SK-N-SH (cell line): Measurements from ENCODE around the gene PRDM15. TPM values are rescaled to one million over a fixed set of nuclear protein-coding genes. Genes with fewer than 3 reads are reported as not detected.

Source experiments
- CTCF ChIA-PET: fragments of 300-600, 350-600 bp; formaldehyde crosslinking; extraction: SDS; loops from one replicate; lab custom pipeline; 2021; lab: Yijun Ruan, JAX
- POLR2A ChIA-PET: fragments of 350-600 bp; sonication (Branson Sonifier 250); formaldehyde crosslinking; extraction: SDS; loops from one replicate; lab custom pipeline; 2020; ENCODE audit warnings: antibody characterized with exemption, inconsistent platforms; lab: Yijun Ruan, JAX
- DNase-seq: peaks from one replicate; pipeline ENCODE4 v3.0.0; 2012
- H2AFZ ChIP-seq: fragments of 200-600 bp; sonication (generic); 2 replicates; pipeline ENCODE4 v1.8.1; 2016; ENCODE audit warnings: antibody characterized with exemption, mild to moderate bottlenecking, low read depth
- H3F3A ChIP-seq: fragments of 200-600 bp; sonication (generic); replicated peaks from 2 replicates; pipeline ENCODE3; 2016; ENCODE audit warnings: antibody characterized with exemption, mild to moderate bottlenecking; ENCODE audit not compliant: insufficient read depth
- H3K27ac ChIP-seq, 2 experiments: fragments of 200-500 bp in 1 of 2; fragments of 200-600 bp in 1 of 2; sonication (Bioruptor generic) in 1 of 2; sonication (generic), shearing (Covaris generic) in 1 of 2; 2 replicates each; pipeline versions ENCODE4 v1.5.1 to v1.6.1; 2014 to 2016; ENCODE audit warnings: low read depth in 2 of 2, inconsistent platforms in 1 of 2, low read length in 1 of 2, mild to moderate bottlenecking in 1 of 2, mixed read lengths in 1 of 2
- H3K27me3 ChIP-seq: fragments of 200-600 bp; sonication (generic), shearing (Covaris generic); 2 replicates; pipeline ENCODE4 v1.6.1; 2016; ENCODE audit warnings: mixed run types; ENCODE audit not compliant: insufficient read depth
- H3K36me3 ChIP-seq, 2 experiments: fragments of 200-500 bp in 1 of 2; fragments of 200-600 bp in 1 of 2; sonication (Bioruptor generic) in 1 of 2; sonication (generic) in 1 of 2; replicated peaks in 1 of 2; 2 replicates each; pipeline versions ENCODE3 to v1.5.1; 2014 to 2016; ENCODE audit warnings: low read length in 1 of 2, mild to moderate bottlenecking in 1 of 2; ENCODE audit not compliant: insufficient read depth in 2 of 2, control insufficient read depth in 1 of 2
- H3K4me1 ChIP-seq, 2 experiments: fragments of 200-500 bp in 1 of 2; fragments of 200-600 bp in 1 of 2; sonication (Bioruptor generic) in 1 of 2; sonication (generic), shearing (Covaris generic) in 1 of 2; 2 replicates each; pipeline versions ENCODE4 v1.5.1 to v1.6.1; 2014 to 2016; ENCODE audit warnings: low read depth in 1 of 2, low read length in 1 of 2, mixed run types in 1 of 2; ENCODE audit not compliant: insufficient read depth in 2 of 2, control insufficient read depth in 1 of 2
- H3K4me2 ChIP-seq: fragments of 200-600 bp; sonication (generic), shearing (Covaris generic); 2 replicates; pipeline ENCODE4 v1.6.1; 2017; ENCODE audit warnings: mixed run types
- H3K4me3 ChIP-seq, 2 experiments: fragments of 200-500 bp in 1 of 2; fragments of 200-600 bp in 1 of 2; sonication (Bioruptor generic) in 1 of 2; sonication (generic), shearing (Covaris generic) in 1 of 2; 2 replicates each; pipeline versions ENCODE4 v1.5.1 to v1.8.1; 2014 to 2016; ENCODE audit warnings: low read depth in 2 of 2, inconsistent platforms in 1 of 2, low read length in 1 of 2, mild to moderate bottlenecking in 1 of 2, mixed read lengths in 1 of 2, moderate library complexity in 1 of 2
- H3K79me2 ChIP-seq: fragments of 200-600 bp; sonication (generic); 2 replicates; pipeline ENCODE4 v1.8.1; 2017; ENCODE audit warnings: mild to moderate bottlenecking; ENCODE audit not compliant: insufficient read depth
- H3K9ac ChIP-seq: fragments of 200-600 bp; sonication (generic); 2 replicates; pipeline ENCODE4 v1.6.1; 2017; ENCODE audit warnings: mixed run types
- H3K9me2 ChIP-seq: fragments of 200-600 bp; sonication (generic); 2 replicates; pipeline ENCODE4 v1.6.1; 2017; ENCODE audit warnings: mixed run types
- H3K9me3 ChIP-seq: fragments of 200-600 bp; sonication (generic); 2 replicates; pipeline ENCODE4 v1.6.1; 2017; ENCODE audit warnings: mixed run types, mild to moderate bottlenecking, moderate library complexity
- H4K20me1 ChIP-seq: fragments of 200-600 bp; sonication (generic); 2 replicates; pipeline ENCODE4 v1.6.1; 2017; ENCODE audit warnings: mild to moderate bottlenecking, mixed run types; ENCODE audit not compliant: insufficient read depth
- GABPA ChIP-seq: IDR thresholded peaks from 2 replicates; pipeline ENCODE4 v1.4.0; 2012; ENCODE audit warnings: low read depth, mild to moderate bottlenecking
- TEAD4 ChIP-seq: IDR thresholded peaks from 2 replicates; pipeline ENCODE4 v1.4.0; 2012; ENCODE audit warnings: mild to moderate bottlenecking, borderline replicate concordance; ENCODE audit not compliant: insufficient read depth
- WGBS: methylation state at CpG from one replicate; pipeline ENCODE4 v1.1.6; 2017; ENCODE audit warnings: low lambda C conversion rate; 5-methylcytosine and 5-hydroxymethylcytosine counted together
- polyA plus RNA-seq, 3 experiments: library from polyadenylated mRNA; depleted of rRNA; stranded (reverse); fragments of >200 nt; gene quantifications; 2 replicates each; pipeline ENCODE4 v1.2.3, GENCODE V29; 2012
- TF ChIP-seq, protein P1 (sequence below): fragments of 150-350 bp; IDR thresholded peaks from 2 replicates; pipeline ENCODE4 v1.6.1; 2016; ENCODE audit warnings: mild to moderate bottlenecking, low read depth, low read length

The PRDM15 gene
- polyA plus RNA-seq, 1 of the 3 experiments (the other 2 are of a cell fraction): 7.0 TPM

DNA sequence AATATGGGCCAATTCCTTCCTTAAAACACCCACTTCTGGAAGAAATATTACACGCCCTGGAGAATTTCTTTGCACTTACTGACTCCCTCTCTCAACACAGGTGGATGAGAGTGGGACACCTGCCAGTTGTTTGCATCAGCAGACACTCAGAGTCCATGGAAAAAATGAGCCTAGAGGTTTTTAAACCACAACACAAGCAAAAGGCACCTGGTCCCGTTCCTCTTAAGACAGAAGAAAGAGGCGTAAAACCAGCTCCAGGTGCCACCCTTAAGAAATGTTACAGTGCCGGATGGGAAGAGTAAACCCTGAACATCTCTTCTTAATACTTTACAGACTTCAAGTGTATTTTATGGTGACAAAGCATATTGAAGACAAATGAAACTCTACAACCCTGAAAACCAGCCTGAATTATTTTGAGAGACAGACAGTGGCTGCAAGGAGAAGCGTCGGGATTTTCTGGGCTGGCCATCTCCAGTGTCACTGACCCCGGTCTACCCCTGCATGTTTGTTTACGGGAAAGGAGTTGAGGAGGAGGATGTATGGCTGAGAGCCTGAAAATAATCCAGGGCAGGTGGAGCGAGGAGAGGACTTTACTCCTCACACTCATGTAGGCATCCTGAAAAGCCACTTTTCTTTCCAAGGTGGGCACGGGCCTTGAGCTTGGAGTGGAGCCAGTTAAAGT is 104.5 kb downstream of the PRDM15 start:
- WGBS: 54% methylated on average over 10 of the region's 10 CpGs
- Histone ChIP-seq H3K79me2 (no peaks in the 10 kb centered on the region), H3K9me3 (no peaks in the 10 kb centered on the region), H3K27ac (no peak overlapping the region), H3K4me2 (no peak overlapping the region), H2AFZ (no peak overlapping the region), H3K27me3 (no peaks in the 10 kb centered on the region), H3F3A (peaks cover under 1% of the 10 kb centered on the region), H3K36me3 (no peaks in the 10 kb centered on the region), H3K4me3 (no peak overlapping the region), H3K9ac (no peak overlapping the region), H3K4me1 (0 out of 4 replicates have a peak, but pooled peaks cover 0 to 3% of the 10 kb centered on the region in 2 experiments), H3K9me2 (no peaks in the 10 kb centered on the region), H4K20me1 (no peaks in the 10 kb centered on the region)
- ChIA-PET CTCF (interaction anchor here (0.6 to 4.4 kb wide), 3 partner anchors 15 to 164 kb away, joined by 3 to 75 read pairs (median 3); no protein-coding TSS in a partner anchor), POLR2A (no interaction called here)
- no peak for TF ChIP-seq TEAD4
- no peak for DNase-seq

DNA sequence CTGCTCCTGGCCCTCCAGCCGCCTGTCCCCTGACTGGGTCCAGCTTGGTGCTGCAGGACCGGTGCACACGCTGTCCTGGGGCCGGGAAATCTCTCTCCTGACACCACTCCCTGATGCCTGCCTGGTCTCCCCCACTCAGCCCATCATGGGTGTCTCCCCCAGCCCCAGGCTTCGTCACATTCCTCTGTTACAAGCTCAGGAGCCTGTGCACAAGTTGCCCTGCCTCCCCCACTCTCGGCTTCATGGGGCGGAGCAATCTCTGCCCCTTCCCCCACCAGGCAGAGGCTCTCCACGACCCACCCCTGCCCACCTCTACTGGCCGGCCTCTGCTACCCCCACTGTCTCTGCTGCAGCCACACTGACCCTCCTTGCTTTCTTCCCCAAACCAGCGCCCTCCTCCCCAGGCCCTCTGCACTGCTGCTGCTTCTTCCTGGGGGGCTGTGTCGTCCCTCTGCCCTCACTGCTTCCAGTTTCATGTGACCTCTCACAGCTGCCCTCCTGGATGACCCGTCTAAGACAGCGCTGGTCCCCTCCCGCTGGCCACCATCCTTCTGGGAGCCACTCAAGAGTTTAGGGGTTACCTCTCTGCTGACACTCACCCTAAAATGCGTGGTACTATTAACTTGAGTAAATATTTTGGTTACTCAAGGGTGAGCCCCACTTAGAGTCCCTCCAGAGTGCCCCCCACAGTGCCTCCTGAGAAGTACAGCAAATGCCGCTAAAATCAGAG is 106.6 kb downstream of the PRDM15 start:
- TF ChIP-seq GABPA: no peak
- WGBS: 73% methylated on average over 13 of the region's 16 CpGs
- POLR2A ChIA-PET: no interaction called here

DNA sequence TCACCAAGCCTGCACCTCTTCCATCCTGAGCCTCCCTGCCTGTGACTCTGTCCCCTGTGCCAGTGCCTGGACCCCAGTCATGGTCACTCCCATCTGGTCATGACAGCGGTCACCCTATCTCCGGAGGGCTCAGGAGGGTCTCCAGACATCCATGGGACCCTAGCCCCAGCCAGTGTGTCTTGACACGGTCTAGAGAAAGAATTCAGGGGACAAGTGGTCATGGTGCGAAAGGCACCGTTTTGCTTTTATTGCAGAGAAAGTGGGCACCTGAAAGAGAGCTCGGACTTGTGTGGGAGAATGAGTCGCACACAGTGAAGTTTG is 107.6 kb downstream of the PRDM15 start:
- H3K27me3 ChIP-seq: no peaks in the 10 kb centered on the region
- WGBS: 86% methylated on average over 7 of the region's 7 CpGs
- no peaks in the 10 kb centered on the region; the same call in 1 of the 2 replicates for H3K79me2 ChIP-seq
- POLR2A ChIA-PET: no interaction called here
- CTCF ChIA-PET: interaction anchor here (1.7 to 2.2 kb wide), 2 partner anchors 16 to 159 kb away, joined by 4 to 10 read pairs; no protein-coding TSS in a partner anchor
- peaks cover 14% of the 10 kb centered on the region for H3F3A ChIP-seq
- H3K27ac ChIP-seq: no peak overlapping the region
- H3K4me2 ChIP-seq: no peak overlapping the region
- no peaks in the 10 kb centered on the region for H3K4me1 ChIP-seq
- no peaks in the 10 kb centered on the region for H3K36me3 ChIP-seq
- no peak for DNase-seq
- no peak overlapping the region for H2AFZ ChIP-seq
- H3K9me2 ChIP-seq: no peaks in the 10 kb centered on the region
- TF ChIP-seq, protein P1, sequence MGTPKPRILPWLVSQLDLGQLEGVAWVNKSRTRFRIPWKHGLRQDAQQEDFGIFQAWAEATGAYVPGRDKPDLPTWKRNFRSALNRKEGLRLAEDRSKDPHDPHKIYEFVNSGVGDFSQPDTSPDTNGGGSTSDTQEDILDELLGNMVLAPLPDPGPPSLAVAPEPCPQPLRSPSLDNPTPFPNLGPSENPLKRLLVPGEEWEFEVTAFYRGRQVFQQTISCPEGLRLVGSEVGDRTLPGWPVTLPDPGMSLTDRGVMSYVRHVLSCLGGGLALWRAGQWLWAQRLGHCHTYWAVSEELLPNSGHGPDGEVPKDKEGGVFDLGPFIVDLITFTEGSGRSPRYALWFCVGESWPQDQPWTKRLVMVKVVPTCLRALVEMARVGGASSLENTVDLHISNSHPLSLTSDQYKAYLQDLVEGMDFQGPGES: no peak
- TF ChIP-seq, all 33 proteins: peak for 0
- Histone ChIP-seq H4K20me1 (no peaks in the 10 kb centered on the region), H3K9ac (no peak overlapping the region), H3K4me3 (no peak overlapping the region), H3K9me3 (no peaks in the 10 kb centered on the region)

More for the DNA sequence above, 106.6 kb downstream of the PRDM15 start:
- H3K4me1 ChIP-seq: no peaks in the 10 kb centered on the region
- H3K9me2 ChIP-seq: no peaks in the 10 kb centered on the region
- H3K36me3 ChIP-seq: no peaks in the 10 kb centered on the region
- no peaks in the 10 kb centered on the region for H3K79me2 ChIP-seq
- H2AFZ ChIP-seq: no peak overlapping the region
- no peak overlapping the region for H3K9ac ChIP-seq
- no peak overlapping the region for H3K4me2 ChIP-seq
- H3F3A ChIP-seq: peaks cover 10% of the 10 kb centered on the region
- no peak overlapping the region for H3K27ac ChIP-seq
- no peak overlapping the region for H3K4me3 ChIP-seq
- H3K9me3 ChIP-seq: no peaks in the 10 kb centered on the region
- DNase-seq: no peak
- CTCF ChIA-PET: interaction anchor here (2.2 kb wide), 1 partner anchor 160 kb away, joined by 10 read pairs; no protein-coding TSS in a partner anchor
- no peaks in the 10 kb centered on the region for H3K27me3 ChIP-seq
- no peaks in the 10 kb centered on the region for H4K20me1 ChIP-seq
